Measurements from ENCODE around the gene SMG5.

The SMG5 gene

GRCh38 chr1:156241926-156242325 lies 40.7 kb downstream of the SMG5 start, which contains the start of gene BGLAP:
BGLAP (plus strand) TSS chr1:156242184; CDS start chr1:156242232, 48 bp downstream.
- DNase-seq (ENCODE audit: low read depth), result no peak
- no peak within 1 kb of the TSS for H3K4me3 ChIP-seq (ENCODE audit: low read depth, low read length)

GRCh38 chr1:156241311-156241811 lies 41.3 kb downstream of the SMG5 start:
- TF ChIP-seq CTCF (IDR thresholded peaks at IDR 0.05; ENCODE audit: control insufficient read depth, extremely low read depth, insufficient read depth), result no peak
- no peak overlapping the region for H3K4me3 ChIP-seq (ENCODE audit: low read depth, low read length)
- no peak for DNase-seq (ENCODE audit: low read depth)

More at GRCh38 chr1:156241926-156242325, 40.7 kb downstream of the SMG5 start, which contains the start of gene BGLAP:
- TF ChIP-seq CTCF (IDR thresholded peaks at IDR 0.05; ENCODE audit: control insufficient read depth, extremely low read depth, insufficient read depth), result no peak

- no peak for DNase-seq (ENCODE audit: low read depth)
- no peak overlapping the region for H3K4me3 ChIP-seq (ENCODE audit: low read depth, low read length)
- TF ChIP-seq CTCF (IDR thresholded peaks at IDR 0.05; ENCODE audit: control insufficient read depth, extremely low read depth, insufficient read depth), result no peak
Observed at GRCh38 chr1:156238248-156238647, 44.4 kb downstream of the SMG5 start.

- TF ChIP-seq CTCF (IDR thresholded peaks at IDR 0.05; ENCODE audit: control insufficient read depth, extremely low read depth, insufficient read depth), result no peak
- DNase-seq (ENCODE audit: low read depth), result no peak
- no peak overlapping the region for H3K4me3 ChIP-seq (ENCODE audit: low read depth, low read length)
Observed at GRCh38 chr1:156236164-156236563, 46.5 kb downstream of the SMG5 start.

- no peak for TF ChIP-seq CTCF (IDR thresholded peaks at IDR 0.05; ENCODE audit: control insufficient read depth, extremely low read depth, insufficient read depth)
- DNase-seq (ENCODE audit: low read depth), result no peak
- no peak overlapping the region for H3K4me3 ChIP-seq (ENCODE audit: low read depth, low read length)
Observed at GRCh38 chr1:156233426-156234127, 49.0 kb downstream of the SMG5 start.

- H3K4me3 ChIP-seq (ENCODE audit: low read depth, low read length), result no peak overlapping the region
- DNase-seq (ENCODE audit: low read depth), result no peak
- TF ChIP-seq CTCF (IDR thresholded peaks at IDR 0.05; ENCODE audit: control insufficient read depth, extremely low read depth, insufficient read depth), result no peak
Observed at GRCh38 chr1:156232201-156232894, 50.3 kb downstream of the SMG5 start.
